ENCODE results near the gene AADAC. TPM values are rescaled to one million over a fixed set of nuclear protein-coding genes. Genes with fewer than 3 reads are reported as not detected.

The AADAC gene
- polyA plus RNA-seq, 1 of the 3 experiments (the other 2 are of a cell fraction): 1.2 TPM

GRCh38 chr3:151800431-151800830 lies 13.5 kb upstream of the AADAC start:
- Histone ChIP-seq H3F3A (replicated peaks; ENCODE audit: insufficient read depth) (peaks cover 35% of the 10 kb centered on the region), H3K9ac (no peak overlapping the region), H3K4me3 (ENCODE audit: low read depth in 2 of 2, low read length in 1 of 2) (no peak overlapping the region), H3K9me2 (no peaks in the 10 kb centered on the region), H3K36me3 (replicated peaks in 1 of 2; ENCODE audit: control insufficient read depth in 1 of 2, insufficient read depth in 2 of 2, low read length in 1 of 2) (peaks cover 0 to 5% of the 10 kb centered on the region in 2 experiments), H3K79me2 (ENCODE audit: insufficient read depth) (peaks cover 26% of the 10 kb centered on the region), H3K4me2 (no peak overlapping the region), H3K27me3 (ENCODE audit: insufficient read depth) (no peaks in the 10 kb centered on the region), H4K20me1 (ENCODE audit: insufficient read depth) (no peaks in the 10 kb centered on the region), H3K27ac (ENCODE audit: low read depth in 2 of 2, low read length in 1 of 2) (peak overlapping the region in 1 of 2 experiments; percentile 71; a peak in 2 of 4 replicates), H3K9me3 (no peaks in the 10 kb centered on the region), H3K4me1 (ENCODE audit: control insufficient read depth in 1 of 2, insufficient read depth in 2 of 2, low read depth in 1 of 2, low read length in 1 of 2) (no peaks in the 10 kb centered on the region), H2AFZ (ENCODE audit: low read depth) (no peak overlapping the region)
- TF ChIP-seq, protein P1, sequence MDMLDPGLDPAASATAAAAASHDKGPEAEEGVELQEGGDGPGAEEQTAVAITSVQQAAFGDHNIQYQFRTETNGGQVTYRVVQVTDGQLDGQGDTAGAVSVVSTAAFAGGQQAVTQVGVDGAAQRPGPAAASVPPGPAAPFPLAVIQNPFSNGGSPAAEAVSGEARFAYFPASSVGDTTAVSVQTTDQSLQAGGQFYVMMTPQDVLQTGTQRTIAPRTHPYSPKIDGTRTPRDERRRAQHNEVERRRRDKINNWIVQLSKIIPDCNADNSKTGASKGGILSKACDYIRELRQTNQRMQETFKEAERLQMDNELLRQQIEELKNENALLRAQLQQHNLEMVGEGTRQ (IDR thresholded peaks at IDR 0.05; ENCODE audit: borderline replicate concordance, low read depth, low read length): no peak
- no peak for TF ChIP-seq ELF1 (IDR thresholded peaks at IDR 0.05)
- no peak for TF ChIP-seq TCF12 (IDR thresholded peaks at IDR 0.05)
- TF ChIP-seq, protein P2, sequence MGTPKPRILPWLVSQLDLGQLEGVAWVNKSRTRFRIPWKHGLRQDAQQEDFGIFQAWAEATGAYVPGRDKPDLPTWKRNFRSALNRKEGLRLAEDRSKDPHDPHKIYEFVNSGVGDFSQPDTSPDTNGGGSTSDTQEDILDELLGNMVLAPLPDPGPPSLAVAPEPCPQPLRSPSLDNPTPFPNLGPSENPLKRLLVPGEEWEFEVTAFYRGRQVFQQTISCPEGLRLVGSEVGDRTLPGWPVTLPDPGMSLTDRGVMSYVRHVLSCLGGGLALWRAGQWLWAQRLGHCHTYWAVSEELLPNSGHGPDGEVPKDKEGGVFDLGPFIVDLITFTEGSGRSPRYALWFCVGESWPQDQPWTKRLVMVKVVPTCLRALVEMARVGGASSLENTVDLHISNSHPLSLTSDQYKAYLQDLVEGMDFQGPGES (IDR thresholded peaks at IDR 0.05; ENCODE audit: low read depth, low read length): no peak
- TF ChIP-seq FOXJ3 (CRISPR knock-in tag; IDR thresholded peaks at IDR 0.05): no peak
- TF ChIP-seq POLR2AphosphoS5 (IDR thresholded peaks at IDR 0.05; ENCODE audit: low read depth, low read length): no peak
- no peak for TF ChIP-seq GATA2 (CRISPR knock-in tag; IDR thresholded peaks at IDR 0.05)
- TF ChIP-seq MXI1 (IDR thresholded peaks at IDR 0.05; ENCODE audit: low read depth, low read length): no peak
- TF ChIP-seq USF1 (IDR thresholded peaks at IDR 0.05; ENCODE audit: borderline replicate concordance, low read depth): no peak
- no peak for TF ChIP-seq EZH2phosphoT487 (IDR thresholded peaks at IDR 0.05; ENCODE audit: borderline replicate concordance, low read depth)
- no peak for TF ChIP-seq REST (IDR thresholded peaks at IDR 0.05; ENCODE audit: low read depth, low read length)
- TF ChIP-seq CHD2 (IDR thresholded peaks at IDR 0.05; ENCODE audit: low read length, partially characterized antibody): no peak
- no peak for TF ChIP-seq SMC3 (IDR thresholded peaks at IDR 0.05; ENCODE audit: low read depth, low read length)
- TF ChIP-seq JUND (IDR thresholded peaks at IDR 0.05): no peak
- no peak for TF ChIP-seq SIN3A (IDR thresholded peaks at IDR 0.05; ENCODE audit: borderline replicate concordance, low read depth, low read length)
- ChIA-PET POLR2A (no interaction called here), CTCF (no interaction called here)
- 18% methylated on average over 2 of the region's 2 CpGs for WGBS (ENCODE audit: low lambda C conversion rate)
- DNase-seq: no peak

Data from SK-N-SH (cell line).